IPS DF 19.7 (cell line): ENCODE results near the gene KPNA3.

Experiments used
- DNase-seq: peaks from one replicate; pipeline ENCODE4 v3.0.0-alpha.2; 2013; ENCODE audit warnings: low read depth, low spot score

Gene KPNA3

GRCh38 chr13:49678191-49678914 lies 114.1 kb downstream of the KPNA3 start:
- no peak for DNase-seq

DNA sequence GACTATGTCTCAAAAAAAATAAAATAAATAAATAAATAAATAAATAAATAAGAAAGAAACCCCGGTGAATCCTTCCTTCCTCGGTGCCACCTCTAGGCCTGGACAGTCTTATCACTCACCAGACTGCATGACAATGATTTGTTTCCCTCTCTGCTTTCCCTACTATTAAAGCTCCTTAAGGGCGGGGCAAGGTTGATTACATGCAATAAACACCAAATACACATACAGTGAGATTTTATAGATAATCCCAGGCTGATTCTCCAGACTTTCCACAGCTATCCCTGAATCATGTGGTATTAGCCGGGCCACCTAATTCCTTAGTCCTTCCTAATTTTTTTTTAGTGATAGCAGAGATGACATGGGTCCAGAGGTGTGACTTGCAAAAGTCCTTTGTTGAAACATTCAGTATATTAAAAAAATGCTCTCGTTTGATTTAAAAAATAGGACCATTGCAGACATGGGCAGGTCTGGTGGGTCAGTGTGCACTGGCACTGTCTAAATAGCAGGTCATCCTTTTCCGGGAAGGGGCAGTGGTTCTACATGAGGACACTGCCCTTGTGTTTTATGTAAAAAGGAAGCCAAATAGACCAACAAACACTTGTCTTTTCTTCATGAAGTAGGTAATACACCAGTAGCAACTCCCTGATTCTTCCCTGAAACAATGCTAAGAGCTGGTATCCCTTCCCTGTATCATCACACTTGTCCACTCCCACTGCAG lies 115.7 kb downstream of the KPNA3 start:
- no peak for DNase-seq

DNA sequence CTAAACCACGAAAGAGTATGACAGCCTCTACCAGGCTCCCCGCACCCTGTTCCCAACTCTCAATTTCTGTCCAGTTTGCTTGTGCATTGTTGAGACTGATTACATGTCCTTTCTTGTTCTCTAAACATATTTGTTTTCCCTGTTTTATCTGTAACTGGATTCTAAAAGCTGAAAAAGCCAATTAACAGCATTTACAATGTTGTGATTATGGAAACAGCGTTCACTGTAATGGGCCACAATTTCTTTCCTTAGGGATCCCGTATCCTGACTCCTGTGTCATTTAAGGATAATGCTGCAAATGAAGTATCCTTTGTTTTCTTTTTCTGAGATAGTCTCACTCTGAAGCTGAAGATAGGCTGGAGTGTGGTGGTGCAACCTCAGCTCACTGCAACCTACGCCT lies 121.7 kb downstream of the KPNA3 start:
- DNase-seq = no peak

DNA sequence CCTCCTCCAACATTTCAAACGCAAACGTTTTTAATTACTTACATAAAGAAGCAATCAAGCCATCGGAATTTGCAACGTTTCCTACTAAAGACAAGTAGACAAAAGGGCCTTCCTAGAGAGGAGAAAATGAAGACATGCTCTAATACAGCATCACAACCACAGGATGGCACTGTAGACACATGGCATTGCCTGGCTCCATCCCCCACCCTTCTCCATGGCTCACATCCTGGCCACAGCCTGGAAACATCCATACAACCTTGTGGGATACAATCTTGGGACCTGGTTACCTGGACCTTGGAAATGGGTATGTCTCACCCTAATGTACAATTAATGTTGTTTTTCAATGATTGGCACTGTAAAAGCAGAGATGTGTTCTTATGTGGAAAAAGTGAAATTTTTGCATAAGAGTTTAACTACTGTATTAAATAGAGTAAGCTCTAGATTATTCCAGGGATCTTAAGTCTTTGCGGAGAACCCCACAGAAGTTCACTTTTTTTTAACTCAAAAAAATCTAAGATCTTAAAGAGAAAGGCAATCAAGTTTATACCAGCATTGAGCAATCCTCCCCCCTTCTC lies 122.7 kb downstream of the KPNA3 start:
- no peak for DNase-seq

DNA sequence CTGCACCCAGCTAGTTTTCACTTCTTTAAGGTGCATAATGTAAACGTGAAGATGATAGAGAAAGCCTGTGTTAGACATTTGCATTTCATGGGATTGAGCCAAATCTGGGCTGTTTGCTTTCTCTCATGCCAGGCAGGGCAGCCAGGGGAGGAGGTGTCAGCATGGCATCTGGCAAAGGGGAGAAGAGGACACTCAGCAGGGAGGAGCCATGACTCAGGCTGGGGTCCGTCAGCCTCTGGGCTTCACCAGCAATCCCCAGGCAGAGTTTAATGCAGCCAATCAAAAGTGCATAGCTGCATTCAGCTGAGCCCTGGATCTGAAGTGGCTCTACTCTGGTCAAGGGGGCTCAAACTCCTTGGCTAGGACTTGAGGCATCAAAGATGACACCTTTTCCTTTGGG lies 124.7 kb downstream of the KPNA3 start:
- DNase-seq = no peak

DNA sequence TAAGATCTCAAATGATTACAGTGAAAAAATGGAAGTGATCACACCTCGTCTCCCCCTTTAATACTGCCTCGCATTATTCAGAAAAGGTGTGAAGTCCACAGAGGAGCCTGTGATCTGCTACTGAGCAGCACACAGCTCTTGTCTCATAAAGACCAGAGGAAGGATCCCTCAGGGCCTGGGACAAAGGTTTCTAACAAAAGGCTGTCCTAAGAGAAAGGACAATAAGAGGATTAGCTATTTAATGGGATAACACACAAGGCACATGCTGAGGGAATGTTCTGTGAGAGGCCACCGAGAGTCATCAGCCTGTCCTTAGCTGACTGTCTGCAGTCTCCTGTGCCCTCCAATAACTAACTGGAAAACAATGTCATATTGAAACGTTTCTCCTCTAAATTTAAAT lies 127.9 kb downstream of the KPNA3 start:
- no peak for DNase-seq

DNA sequence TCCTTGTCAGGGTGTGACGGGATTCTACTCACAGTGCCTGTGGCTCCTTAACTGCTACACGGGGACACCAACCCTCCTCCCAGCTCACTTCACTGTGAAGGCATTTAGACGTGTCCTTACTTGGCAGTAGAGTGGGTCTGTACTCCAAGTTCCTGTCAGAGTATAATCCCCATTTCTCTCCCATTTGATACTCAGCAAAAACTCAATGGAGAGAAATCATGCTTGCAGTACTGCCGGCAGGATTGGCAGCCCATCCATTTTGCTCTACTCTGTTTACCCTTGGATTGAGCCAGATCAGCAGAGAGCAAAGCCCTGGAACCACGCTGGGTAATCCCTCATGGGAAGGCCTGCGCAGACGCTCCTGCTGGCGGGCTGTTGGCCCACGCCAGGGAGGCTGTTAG lies 135.2 kb downstream of the KPNA3 start:
- DNase-seq = no peak

DNA sequence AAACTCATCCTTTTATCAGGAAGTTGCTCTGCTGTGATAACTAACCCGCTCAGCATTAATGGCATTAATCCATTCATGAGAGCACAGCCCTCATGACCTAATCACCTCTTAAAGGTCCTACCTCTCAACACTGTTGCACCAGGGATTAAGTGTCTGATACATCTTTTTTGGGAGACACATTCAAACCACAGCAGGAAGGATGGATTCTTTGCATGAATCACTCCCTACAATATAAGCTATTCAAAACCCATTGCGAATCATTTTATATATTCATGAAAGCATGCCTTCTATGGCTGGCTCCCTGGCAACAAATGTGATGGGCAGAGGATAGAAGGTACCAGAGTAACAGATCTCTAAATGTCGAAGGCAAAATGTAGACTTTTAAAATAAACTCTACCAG lies 136.6 kb downstream of the KPNA3 start:
- no peak for DNase-seq

- DNase-seq = no peak
Measured at GRCh38 chr13:49654011-49654410, 138.5 kb downstream of the KPNA3 start.

DNA sequence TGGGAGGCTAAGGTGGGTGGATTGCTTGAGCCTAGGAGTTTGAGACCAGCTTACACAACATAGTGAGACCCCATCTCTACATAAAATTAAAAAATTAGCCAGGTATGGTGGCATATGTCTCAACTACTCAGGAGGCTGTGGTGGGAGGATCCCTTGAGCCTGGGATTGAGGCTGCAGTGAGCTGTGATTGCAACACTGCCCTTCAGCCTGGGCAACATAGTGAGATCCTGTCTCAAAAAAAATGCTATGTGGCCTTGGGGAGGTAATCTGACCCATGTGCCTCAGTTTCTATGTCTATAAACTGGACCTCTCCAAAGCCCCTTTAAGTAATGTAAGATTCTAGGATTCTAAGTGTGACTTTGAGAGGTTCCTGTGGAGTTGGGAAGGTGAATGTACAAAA lies 139.0 kb downstream of the KPNA3 start:
- no peak for DNase-seq

- no peak for DNase-seq
Measured at GRCh38 chr13:49652355-49653305, 139.9 kb downstream of the KPNA3 start.

- DNase-seq = no peak
Measured at GRCh38 chr13:49651570-49652354, 140.7 kb downstream of the KPNA3 start.

DNA sequence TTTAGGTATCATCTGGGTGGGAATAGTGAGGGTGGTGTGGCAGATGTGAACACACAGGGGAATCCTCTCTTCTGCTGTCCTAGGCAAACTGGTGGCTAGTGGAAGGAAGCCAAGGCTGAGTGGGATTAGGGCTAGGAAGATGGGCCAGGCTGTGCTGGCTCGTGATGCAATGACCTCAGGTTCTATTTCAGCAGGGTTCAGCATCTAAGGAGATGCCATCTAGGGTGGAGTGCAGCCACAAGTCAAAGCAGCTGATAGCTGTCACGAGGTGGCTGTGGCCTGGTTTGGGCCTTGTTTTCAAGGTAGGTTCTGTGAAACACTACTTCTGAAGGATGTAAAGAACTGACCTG lies 142.5 kb downstream of the KPNA3 start:
- DNase-seq = no peak
